GM23338 (cell line): ENCODE measurements around the gene PER1. TPM values are rescaled to one million over a fixed set of nuclear protein-coding genes. Genes with fewer than 3 reads are reported as not detected.
A peak's percentile ranks its signal among the peaks of the same experiment; 100 is the strongest.

Experiments
- ATAC-seq: fragments of 200-7000 bp; cut with Tn5 transposase; 3 replicates; pipeline ENCODE4 v1.9.1; 2020
- DNase-seq: peaks from one replicate; pipeline ENCODE4 v3.0.0-alpha.2; 2015; ENCODE audit warnings: low spot score
- H2AFZ ChIP-seq: fragments of 200-600 bp; sonication (generic); 2 replicates; pipeline ENCODE4 v1.8.0; 2016; ENCODE audit warnings: antibody characterized with exemption, mild to moderate bottlenecking, moderate library complexity
- H3F3A ChIP-seq: fragments of 200-600 bp; sonication (generic); replicated peaks from 2 replicates; pipeline ENCODE4 v1.8.0; 2017; ENCODE audit warnings: antibody characterized with exemption, mixed run types, low read depth
- H3K27ac ChIP-seq: fragments of 200-600 bp; sonication (generic); 2 replicates; pipeline ENCODE4 v1.6.1; 2016; ENCODE audit warnings: low read depth
- H3K27me3 ChIP-seq: fragments of 200-600 bp; sonication (generic); 2 replicates; pipeline ENCODE4 v1.8.0; 2016; ENCODE audit warnings: mild to moderate bottlenecking, mixed run types, moderate library complexity; ENCODE audit not compliant: insufficient read depth
- H3K36me3 ChIP-seq: fragments of 200-600 bp; sonication (generic); 2 replicates; pipeline ENCODE4 v1.8.0; 2016; ENCODE audit warnings: mild to moderate bottlenecking; ENCODE audit not compliant: insufficient read depth
- H3K4me1 ChIP-seq: fragments of 200-600 bp; sonication (generic); 2 replicates; pipeline ENCODE4 v1.8.0; 2016; ENCODE audit warnings: mild to moderate bottlenecking, moderate library complexity; ENCODE audit not compliant: insufficient read depth
- H3K4me2 ChIP-seq: fragments of 200-600 bp; sonication (generic); 2 replicates; pipeline ENCODE4 v1.7.1; 2017; ENCODE audit warnings: mixed run types
- H3K4me3 ChIP-seq: fragments of 200-600 bp; sonication (generic); 2 replicates; pipeline ENCODE4 v1.6.1; 2016; ENCODE audit warnings: mixed run types
- H3K79me2 ChIP-seq: fragments of 200-600 bp; sonication (generic); replicated peaks from 2 replicates; pipeline ENCODE4 v1.8.0; 2017; ENCODE audit warnings: mild to moderate bottlenecking; ENCODE audit not compliant: insufficient read depth
- H3K9me2 ChIP-seq: fragments of 200-600 bp; sonication (generic); 2 replicates; pipeline ENCODE4 v1.8.0; 2017; ENCODE audit not compliant: insufficient read depth
- H4K20me1 ChIP-seq: fragments of 200-600 bp; sonication (generic); replicated peaks from 2 replicates; pipeline ENCODE4 v1.8.0; 2017; ENCODE audit warnings: mild to moderate bottlenecking; ENCODE audit not compliant: insufficient read depth
- H3K27ac Mint-ChIP-seq: 2 replicates; pipeline ENCODE4 v1.8.0; 2020; ENCODE audit warnings: inconsistent platforms, mild to moderate bottlenecking, moderate library complexity, mixed read lengths
- H3K27me3 Mint-ChIP-seq: 3 replicates; pipeline ENCODE4 v1.8.0; 2022; ENCODE audit warnings: low read depth, mild to moderate bottlenecking, moderate library complexity, mixed read lengths, inconsistent platforms; ENCODE audit not compliant: insufficient read depth, poor library complexity
- H3K36me3 Mint-ChIP-seq: 3 replicates; pipeline ENCODE4 v1.8.0; 2021; ENCODE audit warnings: low read depth, mild to moderate bottlenecking, inconsistent platforms, moderate library complexity, mixed read lengths
- H3K4me1 Mint-ChIP-seq: 3 replicates; pipeline ENCODE4 v1.8.0; 2020; ENCODE audit warnings: mild to moderate bottlenecking, inconsistent platforms, mixed read lengths
- H3K4me3 Mint-ChIP-seq: 3 replicates; pipeline ENCODE4 v1.8.0; 2021; ENCODE audit warnings: moderate library complexity, mild to moderate bottlenecking, inconsistent platforms, mixed read lengths
- H3K9me3 Mint-ChIP-seq: 3 replicates; pipeline ENCODE4 v1.8.0; 2020; ENCODE audit warnings: moderate library complexity, mild to moderate bottlenecking, inconsistent platforms, mixed read lengths
- CREB1 ChIP-seq: fragments of 250-450 bp; sonication (Bioruptor Pico); IDR thresholded peaks from 2 replicates; pipeline ENCODE4 v1.5.0; 2020; ENCODE audit warnings: low read depth, mild to moderate bottlenecking, moderate library complexity
- NANOG ChIP-seq: IDR thresholded peaks from 2 replicates; pipeline ENCODE4 v1.6.1; 2016; ENCODE audit warnings: antibody characterized with exemption, borderline replicate concordance
- POLR2AphosphoS5 ChIP-seq: IDR thresholded peaks from 2 replicates; pipeline ENCODE4 v1.6.1; 2016; ENCODE audit warnings: antibody characterized with exemption, low read depth
- polyA plus RNA-seq: library from polyadenylated mRNA; unstranded; fragments of >200 nt; fragmentation: Nextera tagmentation; extraction: Ambion mirVana; gene quantifications from 2 replicates; pipeline ENCODE4 v1.2.1, GENCODE V29; 2016
- total RNA-seq: library from RNA; depleted of rRNA; stranded (reverse); fragments of >200 nt; shearing (Covaris generic); gene quantifications from 2 replicates; pipeline ENCODE4 v1.2.3, GENCODE V29; 2014
- TF ChIP-seq, protein P1 (sequence below): IDR thresholded peaks from 2 replicates; pipeline ENCODE4 v1.6.1; 2016; ENCODE audit warnings: antibody characterized with exemption
- TF ChIP-seq, protein P2 (sequence below), 2 experiments: fragments of 200-600 bp in 1 of 2; sonication (generic) in 1 of 2; conservative IDR thresholded peaks; 2 replicates each; pipeline versions ENCODE4 v1.5.1 to v1.6.1; 2016 to 2017; ENCODE audit warnings: antibody characterized with exemption in 2 of 2, low read depth in 2 of 2, mild to moderate bottlenecking in 2 of 2, moderate library complexity in 1 of 2

The PER1 gene
- total and polyA plus RNA-seq, 2 experiments from 2014 or later, result 12.2 to 36.1 TPM

DNA sequence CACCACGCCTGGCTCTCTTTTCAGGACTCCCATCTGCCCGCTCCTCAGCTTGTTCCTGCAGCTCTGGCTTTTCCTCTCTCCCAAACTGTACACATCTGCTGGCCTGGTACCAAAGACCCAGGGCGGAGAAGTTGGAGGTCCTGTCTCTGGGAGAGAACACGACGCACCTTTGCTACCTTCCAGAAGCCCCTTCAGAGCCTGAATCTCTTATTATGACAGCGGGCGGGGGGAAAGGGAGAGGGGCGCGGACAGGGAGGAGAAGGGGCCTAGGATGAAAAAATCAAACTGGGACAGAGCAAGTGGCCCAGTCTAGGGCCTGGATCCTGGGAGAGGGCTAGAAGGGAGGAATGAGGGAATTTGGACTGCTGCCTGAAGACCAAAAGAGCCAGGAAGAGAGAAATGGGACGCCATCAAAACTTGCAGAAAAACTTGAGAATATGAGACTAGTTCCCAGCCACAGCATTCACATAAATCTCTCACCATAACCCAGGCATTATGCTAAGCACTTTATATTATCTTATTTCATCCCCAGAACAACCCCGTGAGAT lies 2.5 kb upstream of the PER1 start:
- no peak overlapping the region for H2AFZ ChIP-seq
- Mint-ChIP-seq H3K27me3 (peaks cover 32% of the 10 kb centered on the region), H3K27ac (peak overlapping the region; percentile 98; the same call in 1 of the 2 replicates), H3K4me1 (peaks cover 17% of the 10 kb centered on the region), H3K4me3 (no peak overlapping the region; the same call in 2 of the 3 replicates), H3K36me3 (peaks cover 11% of the 10 kb centered on the region), H3K9me3 (no peaks in the 10 kb centered on the region; the same call in 2 of the 3 replicates)
- H3K36me3 ChIP-seq, result no peaks in the 10 kb centered on the region
- H3K27ac ChIP-seq, result peak overlapping the region; percentile 83
- no peak for TF ChIP-seq NANOG
- TF ChIP-seq, protein P1, sequence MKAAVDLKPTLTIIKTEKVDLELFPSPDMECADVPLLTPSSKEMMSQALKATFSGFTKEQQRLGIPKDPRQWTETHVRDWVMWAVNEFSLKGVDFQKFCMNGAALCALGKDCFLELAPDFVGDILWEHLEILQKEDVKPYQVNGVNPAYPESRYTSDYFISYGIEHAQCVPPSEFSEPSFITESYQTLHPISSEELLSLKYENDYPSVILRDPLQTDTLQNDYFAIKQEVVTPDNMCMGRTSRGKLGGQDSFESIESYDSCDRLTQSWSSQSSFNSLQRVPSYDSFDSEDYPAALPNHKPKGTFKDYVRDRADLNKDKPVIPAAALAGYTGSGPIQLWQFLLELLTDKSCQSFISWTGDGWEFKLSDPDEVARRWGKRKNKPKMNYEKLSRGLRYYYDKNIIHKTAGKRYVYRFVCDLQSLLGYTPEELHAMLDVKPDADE, result no peak
- no peaks in the 10 kb centered on the region; the same call in 1 of the 2 replicates for H4K20me1 ChIP-seq
- H3F3A ChIP-seq, result peaks cover 38% of the 10 kb centered on the region; the same call in 1 of the 2 replicates
- H3K9me2 ChIP-seq, result no peaks in the 10 kb centered on the region
- H3K4me1 ChIP-seq, result peaks cover 30% of the 10 kb centered on the region
- H3K4me3 ChIP-seq, result peak overlapping the region; percentile 67
- H3K4me2 ChIP-seq, result peak overlapping the region; percentile 100
- no peak for DNase-seq
- peaks cover 6% of the 10 kb centered on the region; the same call in 1 of the 2 replicates for H3K79me2 ChIP-seq
- ATAC-seq, result no peak
- no peaks in the 10 kb centered on the region for H3K27me3 ChIP-seq

DNA sequence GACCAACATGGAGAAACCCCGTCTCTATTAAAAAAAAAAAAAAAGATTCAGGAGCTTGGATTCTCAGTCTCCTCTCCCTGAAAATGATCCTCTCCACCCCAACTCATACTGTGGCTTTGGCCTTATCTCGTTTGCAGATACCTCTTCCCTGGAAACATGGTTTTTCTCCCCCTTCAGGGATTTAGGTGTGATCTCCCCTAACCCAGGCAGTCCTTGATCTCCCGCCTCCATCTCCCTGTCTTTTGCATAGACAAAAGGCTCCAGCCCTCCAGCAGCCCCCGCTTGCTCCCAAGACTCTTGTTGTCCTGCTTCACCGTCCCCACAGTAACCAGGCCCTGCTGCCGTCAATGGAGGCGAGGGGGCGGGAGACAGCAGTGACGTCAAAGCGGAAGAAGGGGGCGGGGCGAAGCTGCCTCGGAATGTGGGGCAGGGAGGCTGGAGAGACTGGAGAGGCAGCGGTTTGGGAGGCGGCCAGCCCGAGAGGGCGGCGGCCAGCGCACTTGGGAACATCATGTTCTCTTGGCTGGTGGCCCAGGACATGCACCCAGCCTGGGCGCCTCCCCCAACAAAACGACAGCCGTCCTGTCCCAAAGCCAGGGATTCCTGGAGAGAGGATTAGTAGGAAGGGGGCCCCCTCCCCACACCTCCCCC lies 1.9 kb upstream of the PER1 start:
- Mint-ChIP-seq H3K27me3 (peaks cover 32% of the 10 kb centered on the region), H3K9me3 (no peaks in the 10 kb centered on the region; the same call in 2 of the 3 replicates), H3K36me3 (peaks cover 11% of the 10 kb centered on the region), H3K27ac (peak overlapping the region; percentile 98), H3K4me1 (peaks cover 17% of the 10 kb centered on the region), H3K4me3 (no peak overlapping the region; the same call in 2 of the 3 replicates)
- Histone ChIP-seq H3K79me2 (peaks cover 6% of the 10 kb centered on the region; the same call in 1 of the 2 replicates), H3K4me1 (peaks cover 30% of the 10 kb centered on the region), H3K9me2 (no peaks in the 10 kb centered on the region), H3K4me2 (peak overlapping the region; percentile 100), H3F3A (peaks cover 38% of the 10 kb centered on the region; the same call in 1 of the 2 replicates), H3K4me3 (peak overlapping the region; percentile 67), H2AFZ (no peak overlapping the region), H3K36me3 (no peaks in the 10 kb centered on the region), H4K20me1 (no peaks in the 10 kb centered on the region; the same call in 1 of the 2 replicates), H3K27me3 (no peaks in the 10 kb centered on the region), H3K27ac (peak overlapping the region; percentile 83)
- TF ChIP-seq CREB1 (CRISPR knock-in tag), result peak; percentile 93
- peak; percentile 69 for TF ChIP-seq POLR2AphosphoS5
- TF ChIP-seq, protein P2, sequence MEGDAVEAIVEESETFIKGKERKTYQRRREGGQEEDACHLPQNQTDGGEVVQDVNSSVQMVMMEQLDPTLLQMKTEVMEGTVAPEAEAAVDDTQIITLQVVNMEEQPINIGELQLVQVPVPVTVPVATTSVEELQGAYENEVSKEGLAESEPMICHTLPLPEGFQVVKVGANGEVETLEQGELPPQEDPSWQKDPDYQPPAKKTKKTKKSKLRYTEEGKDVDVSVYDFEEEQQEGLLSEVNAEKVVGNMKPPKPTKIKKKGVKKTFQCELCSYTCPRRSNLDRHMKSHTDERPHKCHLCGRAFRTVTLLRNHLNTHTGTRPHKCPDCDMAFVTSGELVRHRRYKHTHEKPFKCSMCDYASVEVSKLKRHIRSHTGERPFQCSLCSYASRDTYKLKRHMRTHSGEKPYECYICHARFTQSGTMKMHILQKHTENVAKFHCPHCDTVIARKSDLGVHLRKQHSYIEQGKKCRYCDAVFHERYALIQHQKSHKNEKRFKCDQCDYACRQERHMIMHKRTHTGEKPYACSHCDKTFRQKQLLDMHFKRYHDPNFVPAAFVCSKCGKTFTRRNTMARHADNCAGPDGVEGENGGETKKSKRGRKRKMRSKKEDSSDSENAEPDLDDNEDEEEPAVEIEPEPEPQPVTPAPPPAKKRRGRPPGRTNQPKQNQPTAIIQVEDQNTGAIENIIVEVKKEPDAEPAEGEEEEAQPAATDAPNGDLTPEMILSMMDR (conservative IDR thresholded peaks at IDR 0.05; ENCODE audit: low read depth in 2 of 2), result no peak
- ATAC-seq, result peak; percentile 9
- peak; percentile 96 for DNase-seq
